Measurements from ENCODE around the gene LRMDA.

The LRMDA gene

DNA sequence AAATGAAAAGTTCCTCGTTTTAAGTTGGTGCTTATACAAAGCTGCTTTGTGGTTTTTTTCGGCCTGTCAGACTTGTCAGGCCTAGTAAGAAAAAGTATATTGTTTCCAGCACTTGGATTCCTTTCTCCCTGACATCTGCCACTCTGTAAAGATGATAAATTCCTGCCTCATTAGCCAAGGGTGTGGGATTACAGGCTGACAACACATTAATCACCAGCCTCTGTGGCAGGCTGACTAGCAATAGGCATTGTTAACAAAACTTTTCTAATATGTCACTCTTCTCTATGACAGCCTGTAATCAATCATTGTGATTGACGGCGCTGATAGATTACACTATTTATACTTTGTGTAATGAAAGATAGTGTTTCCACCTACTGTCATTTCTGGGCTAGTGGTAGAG, 682.5 kb downstream of the LRMDA start (continued):
- TF ChIP-seq ZSCAN4 (tag by site-specific recombination; IDR thresholded peaks at IDR 0.05), result peak; percentile 37; the same call in 1 of the 2 replicates
- TF ChIP-seq ZNF146 (tag by site-specific recombination; IDR thresholded peaks at IDR 0.05), result no peak
- no peak for TF ChIP-seq RBAK (tag by site-specific recombination; IDR thresholded peaks at IDR 0.05)
- TF ChIP-seq SCRT1 (tag by site-specific recombination; IDR thresholded peaks at IDR 0.05; ENCODE audit: borderline replicate concordance), result no peak
- peak; percentile 40; the same call in 1 of the 2 replicates for TF ChIP-seq ZNF2 (tag by site-specific recombination; IDR thresholded peaks at IDR 0.05)
- TF ChIP-seq, protein P1, sequence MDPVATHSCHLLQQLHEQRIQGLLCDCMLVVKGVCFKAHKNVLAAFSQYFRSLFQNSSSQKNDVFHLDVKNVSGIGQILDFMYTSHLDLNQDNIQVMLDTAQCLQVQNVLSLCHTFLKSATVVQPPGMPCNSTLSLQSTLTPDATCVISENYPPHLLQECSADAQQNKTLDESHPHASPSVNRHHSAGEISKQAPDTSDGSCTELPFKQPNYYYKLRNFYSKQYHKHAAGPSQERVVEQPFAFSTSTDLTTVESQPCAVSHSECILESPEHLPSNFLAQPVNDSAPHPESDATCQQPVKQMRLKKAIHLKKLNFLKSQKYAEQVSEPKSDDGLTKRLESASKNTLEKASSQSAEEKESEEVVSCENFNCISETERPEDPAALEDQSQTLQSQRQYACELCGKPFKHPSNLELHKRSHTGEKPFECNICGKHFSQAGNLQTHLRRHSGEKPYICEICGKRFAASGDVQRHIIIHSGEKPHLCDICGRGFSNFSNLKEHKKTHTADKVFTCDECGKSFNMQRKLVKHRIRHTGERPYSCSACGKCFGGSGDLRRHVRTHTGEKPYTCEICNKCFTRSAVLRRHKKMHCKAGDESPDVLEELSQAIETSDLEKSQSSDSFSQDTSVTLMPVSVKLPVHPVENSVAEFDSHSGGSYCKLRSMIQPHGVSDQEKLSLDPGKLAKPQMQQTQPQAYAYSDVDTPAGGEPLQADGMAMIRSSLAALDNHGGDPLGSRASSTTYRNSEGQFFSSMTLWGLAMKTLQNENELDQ (tag by site-specific recombination; IDR thresholded peaks at IDR 0.05; ENCODE audit: low read depth), result no peak
- no peak for TF ChIP-seq ZNF510 (tag by site-specific recombination; IDR thresholded peaks at IDR 0.05; ENCODE audit: insufficient replicate concordance)
- TF ChIP-seq ZBTB8A (tag by site-specific recombination; IDR thresholded peaks at IDR 0.05), result peak; percentile 21; the same call in 1 of the 2 replicates
- no peak for TF ChIP-seq ZNF433 (tag by site-specific recombination; IDR thresholded peaks at IDR 0.05; ENCODE audit: low read depth)
- TF ChIP-seq, protein P2, sequence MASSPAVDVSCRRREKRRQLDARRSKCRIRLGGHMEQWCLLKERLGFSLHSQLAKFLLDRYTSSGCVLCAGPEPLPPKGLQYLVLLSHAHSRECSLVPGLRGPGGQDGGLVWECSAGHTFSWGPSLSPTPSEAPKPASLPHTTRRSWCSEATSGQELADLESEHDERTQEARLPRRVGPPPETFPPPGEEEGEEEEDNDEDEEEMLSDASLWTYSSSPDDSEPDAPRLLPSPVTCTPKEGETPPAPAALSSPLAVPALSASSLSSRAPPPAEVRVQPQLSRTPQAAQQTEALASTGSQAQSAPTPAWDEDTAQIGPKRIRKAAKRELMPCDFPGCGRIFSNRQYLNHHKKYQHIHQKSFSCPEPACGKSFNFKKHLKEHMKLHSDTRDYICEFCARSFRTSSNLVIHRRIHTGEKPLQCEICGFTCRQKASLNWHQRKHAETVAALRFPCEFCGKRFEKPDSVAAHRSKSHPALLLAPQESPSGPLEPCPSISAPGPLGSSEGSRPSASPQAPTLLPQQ (tag by site-specific recombination; IDR thresholded peaks at IDR 0.05), result no peak
- TF ChIP-seq ZNF202 (tag by site-specific recombination; IDR thresholded peaks at IDR 0.05; ENCODE audit: borderline replicate concordance), result no peak
- TF ChIP-seq ZNF629 (tag by site-specific recombination; IDR thresholded peaks at IDR 0.05), result peak; percentile 83
- TF ChIP-seq ZNF776 (tag by site-specific recombination; IDR thresholded peaks at IDR 0.05; ENCODE audit: borderline replicate concordance), result no peak
- no peak for TF ChIP-seq ZSCAN23 (tag by site-specific recombination; IDR thresholded peaks at IDR 0.05)
- TF ChIP-seq ZNF394 (tag by site-specific recombination; IDR thresholded peaks at IDR 0.05; ENCODE audit: borderline replicate concordance), result no peak

DNA sequence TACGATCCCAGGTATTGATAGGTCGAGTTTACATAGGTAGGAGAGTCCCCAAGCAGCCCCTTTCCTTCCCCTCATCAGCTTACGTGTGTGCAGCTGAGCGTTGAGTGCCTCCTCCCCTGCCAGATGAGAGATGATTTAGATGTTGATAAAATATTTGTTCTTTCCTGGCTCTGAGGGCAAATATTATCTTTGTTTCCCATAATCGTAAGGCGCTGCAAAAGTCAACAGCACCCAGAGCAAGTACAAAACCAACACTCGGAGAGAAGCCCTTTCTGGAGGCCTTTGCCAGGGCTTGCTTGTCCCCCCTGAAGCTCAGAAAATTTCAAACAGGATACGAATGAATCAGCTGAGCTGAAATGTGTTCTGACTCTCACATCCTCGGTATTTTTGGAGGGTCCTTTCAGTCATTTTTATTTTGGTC, 683.2 kb downstream of the LRMDA start:
- H3K36me3 ChIP-seq (ENCODE audit: control insufficient read depth in 2 of 2, insufficient read depth in 1 of 2, low read length in 2 of 2), result no peaks in the 10 kb centered on the region
- TF ChIP-seq ZSCAN30 (tag by site-specific recombination; IDR thresholded peaks at IDR 0.05), result no peak
- no peak for TF ChIP-seq ZNF324 (tag by site-specific recombination; IDR thresholded peaks at IDR 0.05)
- no peak for TF ChIP-seq ZNF549 (tag by site-specific recombination; IDR thresholded peaks at IDR 0.05)
- no peak for TF ChIP-seq ZNF664 (tag by site-specific recombination; IDR thresholded peaks at IDR 0.05)
- no peak for TF ChIP-seq ZFP69B (tag by site-specific recombination; IDR thresholded peaks at IDR 0.05)
- no peak for TF ChIP-seq OVOL3 (tag by site-specific recombination; IDR thresholded peaks at IDR 0.05)
- TF ChIP-seq HOXA7 (CRISPR knock-in tag; IDR thresholded peaks at IDR 0.05; ENCODE audit: borderline replicate concordance), result no peak
- no peak for TF ChIP-seq ZNF521 (tag by site-specific recombination; IDR thresholded peaks at IDR 0.05)
- TF ChIP-seq ZNF501 (tag by site-specific recombination; IDR thresholded peaks at IDR 0.05), result no peak
- no peak for TF ChIP-seq ZNF140 (tag by site-specific recombination; IDR thresholded peaks at IDR 0.05)
- TF ChIP-seq YY1 (tag by site-specific recombination; IDR thresholded peaks at IDR 0.05), result no peak
- no peak for TF ChIP-seq ZNF274 (IDR thresholded peaks at IDR 0.05; ENCODE audit: low read length)
- no peak for TF ChIP-seq ZNF274 (tag by site-specific recombination; IDR thresholded peaks at IDR 0.05; ENCODE audit: borderline replicate concordance)
- no peak for TF ChIP-seq ZBTB44 (tag by site-specific recombination; IDR thresholded peaks at IDR 0.05)
- CTCF ChIA-PET, result no interaction called here
- peak overlapping the region; percentile 58; the same call in 1 of the 2 replicates for H3K27ac ChIP-seq (ENCODE audit: extremely low read depth, low read depth, low read length)
- POLR2A ChIA-PET, result no interaction called here
- no peak overlapping the region for H3K4me3 ChIP-seq (ENCODE audit: low read depth, low read length)
- peaks cover 18% of the 10 kb centered on the region for H3K4me1 ChIP-seq (ENCODE audit: control insufficient read depth, insufficient read depth, low read length)
- no peaks in the 10 kb centered on the region for H3K9me3 ChIP-seq (ENCODE audit: control insufficient read depth, insufficient read depth, low read depth, low read length)
